ENCODE results near the gene SLC25A5. TPM values are rescaled to one million over a fixed set of nuclear protein-coding genes. Genes with fewer than 3 reads are reported as not detected.
"Not testable (repeated sequence)": the region's sequence is repeated elsewhere in the genome, so short reads cannot be mapped to it uniquely, and the experiment has no call there.

SLC25A5 gene
- total RNA-seq, 1 experiment from 2014 or later = 454 TPM

- no peak overlapping the region for H3K27ac Mint-ChIP-seq
- Histone ChIP-seq H3T11ph (ENCODE audit: low read length) (no peak overlapping the region), H3K23me2 (ENCODE audit: insufficient read length, low read depth, low read length, poor library complexity, severe bottlenecking) (no peaks in the 10 kb centered on the region), H3K27me3 (ENCODE audit: insufficient read depth, low read length) (no peaks in the 10 kb centered on the region), H4K20me1 (ENCODE audit: control insufficient read depth, insufficient read depth, insufficient read length) (no peaks in the 10 kb centered on the region), H2BK15ac (ENCODE audit: low read depth, low read length) (no peak overlapping the region), H3K23ac (ENCODE audit: insufficient read length, low read depth, low read length) (no peak overlapping the region), H2BK5ac (ENCODE audit: insufficient read length, low read length) (no peak overlapping the region), H3K4ac (ENCODE audit: low read depth, low read length) (no peak overlapping the region), H3K79me1 (ENCODE audit: insufficient read depth, low read depth, low read length, poor library complexity, severe bottlenecking) (no peaks in the 10 kb centered on the region), H2BK12ac (ENCODE audit: insufficient read length, low read depth, low read length) (no peak overlapping the region), H3K56ac (ENCODE audit: insufficient read length, low read depth, low read length) (no peak overlapping the region), H3K79me2 (ENCODE audit: insufficient read depth, low read length) (no peaks in the 10 kb centered on the region), H3K4me1 (ENCODE audit: insufficient read depth, low read length) (no peaks in the 10 kb centered on the region), H2AK5ac (ENCODE audit: insufficient read length, low read length) (no peak overlapping the region), H3K14ac (ENCODE audit: insufficient read depth, low read length) (no peak overlapping the region), H3K18ac (ENCODE audit: insufficient read length, low read depth, low read length) (no peak overlapping the region), H4K91ac (ENCODE audit: insufficient read length, low read depth, low read length) (no peak overlapping the region), H2BK20ac (ENCODE audit: low read depth, low read length, poor library complexity, severe bottlenecking) (no peak overlapping the region), H2BK120ac (ENCODE audit: low read depth, low read length, poor library complexity, severe bottlenecking) (no peak overlapping the region), H3K4me2 (ENCODE audit: insufficient read depth, insufficient read length, low read length) (no peak overlapping the region), H3K9me3 (ENCODE audit: control insufficient read depth, low read depth, low read length) (peaks cover 21% of the 10 kb centered on the region), H4K5ac (ENCODE audit: insufficient read length, low read depth, low read length) (no peak overlapping the region), H4K8ac (replicated peaks; ENCODE audit: insufficient read length, low read depth, low read length) (no peak overlapping the region), H3K9ac (ENCODE audit: extremely low read depth, insufficient read length, low read length) (no peak overlapping the region), H2AFZ (ENCODE audit: low read length) (no peak overlapping the region), H3K27ac (ENCODE audit: insufficient read length, low read depth, low read length) (no peak overlapping the region)
- DNase-seq = no peak
- peaks cover 70 to 80% of the 10 kb centered on the region in 2 experiments for H3K9me3 Mint-ChIP-seq
- no peaks in the 10 kb centered on the region for H3K27me3 Mint-ChIP-seq (ENCODE audit: low read depth)
- peaks cover 6 to 11% of the 10 kb centered on the region in 2 experiments for H3K4me1 Mint-ChIP-seq
- WGBS (ENCODE audit: extremely low coverage, insufficient read length, low lambda C conversion rate) = no CpG with 5 or more reads among the region's 4 CpGs
- no peak for TF ChIP-seq CTCF (conservative IDR thresholded peaks at IDR 0.05)
- no peak overlapping the region for H3K4me3 Mint-ChIP-seq
- H3K36me3 Mint-ChIP-seq (ENCODE audit: insufficient read depth in 1 of 3, low read depth in 3 of 3) = peaks cover 9 to 23% (median 14%) of the 10 kb centered on the region in 3 experiments
These were observed 38.8 kb upstream of the SLC25A5 start for GRCh38 chrX:119429471-119429870.

DNA sequence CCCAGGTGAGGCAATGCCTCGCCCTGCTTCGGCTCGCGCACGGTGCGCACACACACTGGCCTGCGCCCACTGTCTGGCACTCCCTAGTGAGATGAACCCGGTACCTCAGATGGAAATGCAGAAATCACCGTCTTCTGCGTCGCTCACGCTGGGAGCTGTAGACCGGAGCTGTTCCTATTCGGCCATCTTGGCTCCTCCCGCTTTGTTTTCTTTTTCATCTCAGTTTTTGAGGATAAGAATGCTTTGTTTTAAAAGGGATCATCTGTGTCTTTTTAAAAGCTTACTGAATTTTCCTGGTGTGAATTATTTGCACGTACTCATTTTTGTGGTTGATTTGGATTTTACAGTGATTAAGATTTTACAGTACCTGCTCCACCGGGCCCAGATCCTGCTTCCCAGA, 26.9 kb upstream of the SLC25A5 start:
- H3T11ph ChIP-seq (ENCODE audit: low read length); DNase-seq; H3K27ac ChIP-seq (ENCODE audit: insufficient read length, low read depth, low read length); H2BK15ac ChIP-seq (ENCODE audit: low read depth, low read length); H3K27me3 ChIP-seq (ENCODE audit: insufficient read depth, low read length); H2BK20ac ChIP-seq (ENCODE audit: low read depth, low read length, poor library complexity, severe bottlenecking); H3K14ac ChIP-seq (ENCODE audit: insufficient read depth, low read length); H2AK5ac ChIP-seq (ENCODE audit: insufficient read length, low read length); H3K27me3 Mint-ChIP-seq (ENCODE audit: low read depth); H4K20me1 ChIP-seq (ENCODE audit: control insufficient read depth, insufficient read depth, insufficient read length); H3K9ac ChIP-seq (ENCODE audit: extremely low read depth, insufficient read length, low read length); H2BK5ac ChIP-seq (ENCODE audit: insufficient read length, low read length); H2BK120ac ChIP-seq (ENCODE audit: low read depth, low read length, poor library complexity, severe bottlenecking); H3K79me2 ChIP-seq (ENCODE audit: insufficient read depth, low read length); H3K23me2 ChIP-seq (ENCODE audit: insufficient read length, low read depth, low read length, poor library complexity, severe bottlenecking); H3K4me1 Mint-ChIP-seq; H3K9me3 ChIP-seq (ENCODE audit: control insufficient read depth, low read depth, low read length); H4K5ac ChIP-seq (ENCODE audit: insufficient read length, low read depth, low read length); H3K18ac ChIP-seq (ENCODE audit: insufficient read length, low read depth, low read length); H3K4me1 ChIP-seq (ENCODE audit: insufficient read depth, low read length); H4K91ac ChIP-seq (ENCODE audit: insufficient read length, low read depth, low read length); H3K56ac ChIP-seq (ENCODE audit: insufficient read length, low read depth, low read length); H3K79me1 ChIP-seq (ENCODE audit: insufficient read depth, low read depth, low read length, poor library complexity, severe bottlenecking); H3K4ac ChIP-seq (ENCODE audit: low read depth, low read length); H3K4me2 ChIP-seq (ENCODE audit: insufficient read depth, insufficient read length, low read length); H2AFZ ChIP-seq (ENCODE audit: low read length); H3K23ac ChIP-seq (ENCODE audit: insufficient read length, low read depth, low read length); H4K8ac ChIP-seq (replicated peaks; ENCODE audit: insufficient read length, low read depth, low read length); H2BK12ac ChIP-seq (ENCODE audit: insufficient read length, low read depth, low read length): not testable (repeated sequence)
- peaks cover 0 to 12% (median 0%) of the 10 kb centered on the region in 3 experiments; a peak in 5 of 7 replicates for H3K36me3 Mint-ChIP-seq (ENCODE audit: insufficient read depth in 1 of 3, low read depth in 3 of 3)
- no CpG with 5 or more reads among the region's 17 CpGs for WGBS (ENCODE audit: extremely low coverage, insufficient read length, low lambda C conversion rate)
- peak overlapping the region in 2 of 3 experiments; percentile 33 to 83; a peak in 2 of 7 replicates for H3K27ac Mint-ChIP-seq
- peak overlapping the region; percentile 35 to 38; a peak in 4 of 5 replicates for H3K4me3 Mint-ChIP-seq
- H3K9me3 Mint-ChIP-seq = peaks cover 26% of the 10 kb centered on the region in 2 experiments
